ENCODE measurements around the gene RYR3. TPM values are rescaled to one million over a fixed set of nuclear protein-coding genes. Genes with fewer than 3 reads are reported as not detected.

RYR3 gene
- total and polyA plus RNA-seq, 2 of the 13 experiments (the other 11 are each of a cell fraction or from before 2014, with no cell fraction given), result not detected

GRCh38 chr15:33587773-33588172 is 277.0 kb downstream of the RYR3 start (continued):
- TF ChIP-seq, protein P1, sequence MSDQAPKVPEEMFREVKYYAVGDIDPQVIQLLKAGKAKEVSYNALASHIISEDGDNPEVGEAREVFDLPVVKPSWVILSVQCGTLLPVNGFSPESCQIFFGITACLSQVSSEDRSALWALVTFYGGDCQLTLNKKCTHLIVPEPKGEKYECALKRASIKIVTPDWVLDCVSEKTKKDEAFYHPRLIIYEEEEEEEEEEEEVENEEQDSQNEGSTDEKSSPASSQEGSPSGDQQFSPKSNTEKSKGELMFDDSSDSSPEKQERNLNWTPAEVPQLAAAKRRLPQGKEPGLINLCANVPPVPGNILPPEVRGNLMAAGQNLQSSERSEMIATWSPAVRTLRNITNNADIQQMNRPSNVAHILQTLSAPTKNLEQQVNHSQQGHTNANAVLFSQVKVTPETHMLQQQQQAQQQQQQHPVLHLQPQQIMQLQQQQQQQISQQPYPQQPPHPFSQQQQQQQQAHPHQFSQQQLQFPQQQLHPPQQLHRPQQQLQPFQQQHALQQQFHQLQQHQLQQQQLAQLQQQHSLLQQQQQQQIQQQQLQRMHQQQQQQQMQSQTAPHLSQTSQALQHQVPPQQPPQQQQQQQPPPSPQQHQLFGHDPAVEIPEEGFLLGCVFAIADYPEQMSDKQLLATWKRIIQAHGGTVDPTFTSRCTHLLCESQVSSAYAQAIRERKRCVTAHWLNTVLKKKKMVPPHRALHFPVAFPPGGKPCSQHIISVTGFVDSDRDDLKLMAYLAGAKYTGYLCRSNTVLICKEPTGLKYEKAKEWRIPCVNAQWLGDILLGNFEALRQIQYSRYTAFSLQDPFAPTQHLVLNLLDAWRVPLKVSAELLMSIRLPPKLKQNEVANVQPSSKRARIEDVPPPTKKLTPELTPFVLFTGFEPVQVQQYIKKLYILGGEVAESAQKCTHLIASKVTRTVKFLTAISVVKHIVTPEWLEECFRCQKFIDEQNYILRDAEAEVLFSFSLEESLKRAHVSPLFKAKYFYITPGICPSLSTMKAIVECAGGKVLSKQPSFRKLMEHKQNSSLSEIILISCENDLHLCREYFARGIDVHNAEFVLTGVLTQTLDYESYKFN (CRISPR knock-in tag; conservative IDR thresholded peaks at IDR 0.05), result no peak
- TF ChIP-seq HNRNPH1 (optimal IDR thresholded peaks at IDR 0.05; ENCODE audit: low read depth, low read length) (no peak), ZFP82 (CRISPR knock-in tag; IDR thresholded peaks at IDR 0.05; ENCODE audit: borderline replicate concordance) (no peak), U2AF2 (IDR thresholded peaks at IDR 0.05; ENCODE audit: low read depth, low read length) (no peak), MYNN (CRISPR knock-in tag; IDR thresholded peaks at IDR 0.05; ENCODE audit: low read depth) (no peak), NFIB (CRISPR knock-in tag; IDR thresholded peaks at IDR 0.05; ENCODE audit: borderline replicate concordance) (no peak), ZNF670 (CRISPR knock-in tag; IDR thresholded peaks at IDR 0.05; ENCODE audit: borderline replicate concordance) (no peak)
- TF ChIP-seq, protein P2, sequence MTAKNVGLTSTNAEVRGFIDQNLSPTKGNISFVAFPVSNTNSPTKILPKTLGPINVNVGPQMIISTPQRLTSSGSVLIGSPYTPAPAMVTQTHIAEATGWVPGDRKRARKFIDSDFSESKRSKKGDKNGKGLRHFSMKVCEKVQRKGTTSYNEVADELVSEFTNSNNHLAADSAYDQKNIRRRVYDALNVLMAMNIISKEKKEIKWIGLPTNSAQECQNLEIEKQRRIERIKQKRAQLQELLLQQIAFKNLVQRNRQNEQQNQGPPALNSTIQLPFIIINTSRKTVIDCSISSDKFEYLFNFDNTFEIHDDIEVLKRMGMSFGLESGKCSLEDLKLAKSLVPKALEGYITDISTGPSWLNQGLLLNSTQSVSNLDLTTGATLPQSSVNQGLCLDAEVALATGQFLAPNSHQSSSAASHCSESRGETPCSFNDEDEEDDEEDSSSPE (CRISPR knock-in tag; IDR thresholded peaks at IDR 0.05), result no peak
- TF ChIP-seq, protein P3, sequence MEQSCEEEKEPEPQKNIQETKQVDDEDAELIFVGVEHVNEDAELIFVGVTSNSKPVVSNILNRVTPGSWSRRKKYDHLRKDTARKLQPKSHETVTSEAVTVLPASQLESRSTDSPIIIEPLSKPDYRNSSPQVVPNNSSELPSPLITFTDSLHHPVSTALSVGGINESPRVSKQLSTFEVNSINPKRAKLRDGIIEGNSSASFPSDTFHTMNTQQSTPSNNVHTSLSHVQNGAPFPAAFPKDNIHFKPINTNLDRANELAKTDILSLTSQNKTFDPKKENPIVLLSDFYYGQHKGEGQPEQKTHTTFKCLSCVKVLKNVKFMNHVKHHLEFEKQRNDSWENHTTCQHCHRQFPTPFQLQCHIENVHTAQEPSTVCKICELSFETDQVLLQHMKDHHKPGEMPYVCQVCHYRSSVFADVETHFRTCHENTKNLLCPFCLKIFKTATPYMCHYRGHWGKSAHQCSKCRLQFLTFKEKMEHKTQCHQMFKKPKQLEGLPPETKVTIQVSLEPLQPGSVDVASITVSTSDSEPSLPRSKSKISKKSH (CRISPR knock-in tag; IDR thresholded peaks at IDR 0.05; ENCODE audit: borderline replicate concordance), result no peak

Data from HepG2 (cell line).